Stimulated activated CD4-positive, alpha-beta T cell treated with anti-CD3 and anti-CD28 coated beads, Interleukin-12 subunit alpha, Interleukin-12 subunit beta, amount 100 ng/mL, for 48 hours (primary cell): Measurements from ENCODE around the gene TRMT11.
"Not testable (repeated sequence)": the region's sequence is repeated elsewhere in the genome, so short reads cannot be mapped to it uniquely, and the experiment has no call there.

Experiments used
- DNase-seq, 3 donors: peaks; one replicate each; pipeline ENCODE4 v3.0.0-alpha.2; 2020; ENCODE audit warnings: low read depth in 2 of 3, low spot score in 1 of 3

Gene TRMT11

GRCh38 chr6:125986301-125987025 is at the start of gene TRMT11:
Gene TRMT11, plus strand, starts transcription at chr6:125986540. Its CDS starts 11 bp downstream, at chr6:125986551.
- DNase-seq: peak; percentile 78 to 82 (median 79)

DNA sequence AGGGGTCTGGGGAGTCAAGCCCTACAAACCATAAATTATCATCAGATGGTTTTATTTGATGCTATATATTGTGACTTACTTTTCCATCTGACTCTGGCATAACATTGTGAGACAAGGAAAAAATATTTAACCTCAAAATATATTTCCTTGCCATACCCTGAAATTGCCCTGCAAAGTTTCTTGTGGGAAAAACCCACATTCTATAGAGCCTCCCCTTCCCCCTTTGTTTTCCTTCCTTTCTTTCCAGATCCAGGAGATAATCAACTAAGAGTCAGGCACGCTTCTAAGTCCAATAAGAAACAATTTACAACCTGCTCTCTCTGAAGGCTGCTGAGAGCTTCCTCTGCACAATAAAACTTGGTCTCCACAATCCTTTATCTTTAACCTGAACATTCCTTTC is 47.3 kb upstream of the TRMT11 start:
- no peak for DNase-seq

GRCh38 chr6:125939791-125940190 is 46.5 kb upstream of the TRMT11 start:
- no peak for DNase-seq

DNA sequence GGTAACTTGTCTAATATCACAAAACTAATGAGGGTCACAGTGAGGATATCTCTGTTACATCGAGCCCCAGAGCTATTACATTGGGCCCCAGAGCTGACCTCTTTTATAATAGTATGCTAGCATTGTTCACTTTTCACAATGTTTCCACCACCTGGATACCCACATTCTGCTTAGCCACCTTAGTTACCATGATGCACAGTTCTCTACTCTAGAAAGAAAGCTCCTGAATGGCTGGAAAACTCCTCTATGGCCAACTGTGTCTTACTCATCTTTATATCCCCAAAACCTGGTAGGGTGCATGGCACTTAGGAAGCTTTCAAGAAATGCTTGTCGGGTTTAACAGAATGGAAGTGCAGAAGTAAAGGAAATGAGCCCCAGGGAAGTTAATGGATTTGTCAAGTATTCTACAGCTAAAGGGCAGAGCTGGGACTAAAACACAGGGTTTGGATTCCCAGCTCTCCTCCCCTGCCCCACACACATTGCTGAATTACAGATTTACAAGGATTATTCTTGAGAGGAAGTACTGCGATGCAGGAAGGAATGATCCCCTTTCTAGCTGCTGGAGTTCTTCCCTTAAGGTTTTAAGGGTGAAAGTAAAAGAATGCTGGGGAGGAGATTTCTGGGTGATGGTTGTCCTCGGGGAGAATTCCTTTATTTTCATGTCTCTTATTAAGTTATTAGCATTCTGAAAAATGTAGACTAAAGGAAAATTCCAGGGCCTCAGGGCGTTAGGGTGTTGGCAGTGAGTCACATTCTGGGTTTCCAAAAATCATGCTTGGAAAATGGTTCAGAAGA is 45.9 kb upstream of the TRMT11 start:
- no peak for DNase-seq

GRCh38 chr6:125942672-125943527 is 43.4 kb upstream of the TRMT11 start:
- DNase-seq: no peak

DNA sequence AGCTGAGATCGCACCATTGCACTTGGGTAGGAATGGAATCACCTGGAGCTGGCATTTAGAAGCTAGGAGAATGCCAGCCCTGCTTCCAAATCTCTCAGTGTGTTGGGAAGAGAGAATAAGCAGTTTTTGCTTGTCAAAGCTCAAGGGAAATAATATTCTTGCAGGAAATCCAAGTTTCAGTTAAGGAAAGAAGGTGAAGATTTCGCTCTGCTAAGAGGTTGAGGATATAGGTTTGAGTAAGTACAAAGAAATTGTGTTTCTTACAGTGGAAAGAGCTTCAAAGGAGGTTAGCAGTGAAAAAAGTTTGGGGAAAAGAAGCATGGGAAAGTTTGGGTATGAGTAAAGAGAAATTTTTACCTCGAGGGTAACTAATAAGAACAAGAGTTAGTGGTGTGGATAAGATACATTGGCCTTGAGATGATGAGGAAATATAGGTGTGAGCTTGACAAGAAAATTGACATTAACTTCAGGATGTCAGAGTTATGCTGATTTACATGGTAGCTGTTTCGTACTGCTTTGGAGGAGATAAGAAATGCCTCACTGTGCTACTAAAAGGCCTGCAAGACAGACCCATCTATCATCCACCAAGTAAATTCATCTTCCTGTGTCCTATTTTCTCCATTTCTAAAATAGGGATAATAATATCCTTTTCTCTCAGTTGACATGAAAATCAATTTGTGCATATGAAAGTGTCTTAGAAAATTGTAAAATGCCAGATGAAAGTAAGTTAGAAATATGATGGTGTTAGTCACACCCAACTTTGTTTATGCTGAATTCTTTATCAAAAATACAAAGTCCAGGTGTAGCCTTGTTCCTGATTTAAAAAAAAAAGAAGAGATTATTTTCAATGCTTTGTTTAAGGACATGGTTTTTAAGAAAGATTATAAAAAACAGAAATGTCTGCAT is 42.6 kb upstream of the TRMT11 start:
- no peak for DNase-seq

- DNase-seq: no peak
Measured at GRCh38 chr6:125944434-125944816, 41.9 kb upstream of the TRMT11 start.

GRCh38 chr6:125944896-125945295 is 41.4 kb upstream of the TRMT11 start:
- no peak for DNase-seq

- no peak for DNase-seq
Measured at GRCh38 chr6:125945378-125946141, 40.8 kb upstream of the TRMT11 start.

DNA sequence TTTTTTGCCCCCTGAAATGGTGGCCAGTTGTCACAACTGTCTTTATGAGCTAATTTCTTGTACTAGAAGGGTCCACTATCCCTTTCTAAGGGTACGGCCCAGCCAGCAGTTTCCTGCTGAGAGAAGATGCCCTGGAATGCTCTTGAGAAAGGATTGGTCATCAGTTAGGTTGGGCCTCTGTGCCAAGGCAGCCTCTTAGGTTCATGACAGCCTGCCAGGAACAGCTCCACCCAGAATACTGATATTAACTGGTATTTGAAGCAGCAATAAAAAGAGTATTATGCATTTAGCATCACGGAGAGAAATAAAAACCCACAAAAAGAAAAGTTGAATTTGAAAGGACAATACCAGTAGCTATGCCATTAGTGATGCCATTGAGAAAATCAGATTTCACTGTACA is 38.7 kb upstream of the TRMT11 start:
- DNase-seq: no peak

DNA sequence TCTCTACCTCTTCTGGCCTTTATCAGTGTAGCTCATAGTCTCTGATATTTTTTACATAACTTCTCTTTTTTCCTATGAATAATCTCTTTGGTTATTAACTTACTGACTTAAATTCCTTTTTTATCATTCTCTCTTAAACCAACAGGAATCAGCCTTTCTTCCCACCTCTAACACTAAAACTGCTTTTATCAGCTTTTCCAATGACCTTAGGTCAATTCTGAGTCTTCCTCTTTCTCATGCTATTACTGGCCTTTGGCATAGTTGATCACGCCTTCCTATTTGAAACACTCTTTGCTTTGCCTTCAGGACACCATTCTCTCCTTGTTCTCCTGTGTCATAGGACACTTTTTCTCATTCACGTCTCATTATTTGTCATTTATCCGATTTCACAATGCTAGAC is 37.9 kb upstream of the TRMT11 start:
- no peak for DNase-seq

- no peak for DNase-seq
Measured at GRCh38 chr6:125949069-125949468, 37.3 kb upstream of the TRMT11 start.

- DNase-seq: no peak
Measured at GRCh38 chr6:125950293-125950692, 36.0 kb upstream of the TRMT11 start.

DNA sequence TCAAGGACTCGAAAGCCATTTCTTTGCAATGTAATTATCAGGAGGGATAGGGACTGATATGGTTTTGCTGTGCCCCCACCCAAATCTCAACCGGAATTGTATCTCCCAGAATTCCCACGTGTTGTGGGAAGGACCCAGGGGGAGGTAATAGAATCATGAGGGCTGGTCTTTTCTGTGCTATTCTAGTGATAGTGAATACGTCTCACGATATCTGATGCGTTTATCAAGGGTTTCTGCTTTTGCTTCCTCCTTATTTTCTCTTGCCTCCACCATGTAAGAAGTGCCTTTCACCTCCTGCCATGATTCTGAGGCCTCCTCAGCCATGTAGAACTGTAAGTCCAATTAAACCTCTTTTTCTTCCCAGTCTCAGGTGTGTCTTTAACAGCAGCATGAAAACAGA is 35.6 kb upstream of the TRMT11 start:
- not testable (repeated sequence) for DNase-seq

DNA sequence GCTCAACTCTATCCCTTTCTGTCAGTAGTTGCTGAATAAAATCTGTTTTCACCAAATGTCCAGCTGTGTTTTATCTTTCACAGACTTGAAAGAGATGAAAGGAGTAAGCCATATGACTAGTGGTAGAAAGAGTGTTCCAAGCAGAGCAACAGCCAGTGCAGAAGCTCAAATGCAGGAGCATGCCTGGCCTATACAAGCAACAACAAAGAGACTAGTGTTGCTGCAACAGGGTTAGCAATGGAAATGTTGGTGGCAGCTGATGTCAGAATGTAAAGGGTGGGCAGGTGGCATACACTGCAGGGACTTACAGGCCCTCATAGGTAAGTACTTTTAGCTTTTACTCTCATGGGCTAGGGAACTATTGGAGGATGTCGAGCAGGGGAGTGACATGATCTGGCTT is 35.0 kb upstream of the TRMT11 start:
- DNase-seq: no peak

DNA sequence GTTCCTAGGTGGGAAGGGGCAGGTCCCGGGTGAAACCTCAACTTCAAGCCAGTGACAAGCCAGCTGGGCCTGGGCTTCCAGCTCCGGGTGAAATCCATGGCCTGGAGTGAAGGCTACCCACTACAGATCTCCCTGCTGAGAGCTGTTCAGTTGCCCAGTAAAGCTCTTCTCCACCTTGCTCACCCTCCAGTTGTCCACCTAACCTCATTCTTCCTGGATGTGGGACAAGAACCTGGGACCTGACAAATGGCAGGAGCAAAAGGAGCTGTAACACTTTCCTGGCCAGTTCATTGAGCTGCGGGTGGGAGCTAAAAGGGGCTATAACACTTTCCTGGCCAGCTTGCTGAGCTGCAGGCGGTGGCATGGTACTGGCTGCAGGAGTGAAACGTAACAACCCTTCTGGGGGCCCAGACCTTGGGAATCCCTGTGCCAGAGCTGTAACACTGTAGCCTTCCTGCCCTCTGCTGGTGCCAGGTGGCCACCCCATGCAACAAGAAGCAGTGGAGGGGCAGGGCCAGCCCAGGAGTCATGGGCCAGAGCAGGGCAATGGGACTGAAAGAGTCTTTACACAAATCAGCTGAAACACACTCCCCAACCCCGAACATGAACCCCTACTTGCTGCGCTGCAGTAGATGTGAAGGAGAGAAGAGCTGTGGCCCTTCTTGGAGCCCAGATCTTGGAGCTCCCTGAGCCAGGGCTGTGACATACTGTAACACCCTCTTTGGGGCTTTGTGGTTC is 33.4 kb upstream of the TRMT11 start:
- DNase-seq: peak in 1 of 3 donors; percentile 10

- no peak for DNase-seq
Measured at GRCh38 chr6:125953502-125953875, 32.9 kb upstream of the TRMT11 start.

DNA sequence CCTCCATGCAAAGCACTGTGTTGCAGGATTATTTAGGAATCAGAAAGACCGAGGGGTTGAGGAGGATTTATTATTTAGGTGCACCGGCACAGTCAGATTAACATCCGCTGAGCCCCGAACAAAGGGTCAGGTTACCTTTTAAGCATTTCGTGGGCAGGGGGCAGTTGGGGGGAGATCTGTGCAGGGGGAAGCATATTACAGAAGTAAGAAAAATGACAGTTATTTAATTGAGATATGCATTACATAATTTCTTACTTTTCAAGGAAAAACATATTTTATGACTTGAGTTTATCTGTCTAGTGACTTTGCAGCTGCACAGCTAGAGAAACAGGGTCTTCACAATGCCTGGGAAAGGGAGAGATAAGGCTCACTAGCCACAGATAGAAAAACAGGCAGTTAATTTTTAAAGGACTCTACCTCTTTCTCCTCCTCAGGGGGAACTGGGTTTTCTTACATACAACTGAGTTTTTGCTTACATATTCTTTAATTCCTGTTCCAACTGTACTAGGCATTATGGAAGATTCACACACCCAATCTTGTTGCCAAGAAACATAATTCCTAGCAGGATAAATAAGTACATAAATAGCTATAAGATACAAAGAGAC is 31.5 kb upstream of the TRMT11 start:
- no peak for DNase-seq

GRCh38 chr6:125955973-125956372 is 30.4 kb upstream of the TRMT11 start:
- no peak for DNase-seq
